ENCODE measurements around the gene SLC35B3.
A peak's percentile ranks its signal among the peaks of the same experiment; 100 is the strongest.
"Not testable (repeated sequence)": the region's sequence is repeated elsewhere in the genome, so short reads cannot be mapped to it uniquely, and the experiment has no call there.

The SLC35B3 gene

DNA sequence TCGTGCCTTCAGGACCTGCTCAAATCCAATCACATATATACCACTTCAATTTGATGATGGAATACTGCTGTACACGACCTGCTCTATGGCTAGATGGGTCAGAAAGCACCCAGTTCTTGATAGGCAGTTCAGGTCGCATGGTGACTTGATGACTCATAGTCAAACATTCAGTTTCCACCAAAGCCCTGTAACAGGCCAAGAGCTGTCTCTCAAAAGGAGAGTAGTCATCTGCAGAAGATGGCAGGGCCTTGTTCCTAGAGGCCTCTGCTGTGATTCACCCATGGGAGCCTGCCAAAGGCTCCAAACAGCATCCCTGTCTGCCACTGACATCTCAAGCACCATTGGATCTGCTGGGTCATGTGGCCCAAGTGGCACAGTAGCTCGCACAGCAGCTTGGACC, 29.4 kb downstream of the SLC35B3 start:
- DNase-seq: not testable (repeated sequence)

DNA sequence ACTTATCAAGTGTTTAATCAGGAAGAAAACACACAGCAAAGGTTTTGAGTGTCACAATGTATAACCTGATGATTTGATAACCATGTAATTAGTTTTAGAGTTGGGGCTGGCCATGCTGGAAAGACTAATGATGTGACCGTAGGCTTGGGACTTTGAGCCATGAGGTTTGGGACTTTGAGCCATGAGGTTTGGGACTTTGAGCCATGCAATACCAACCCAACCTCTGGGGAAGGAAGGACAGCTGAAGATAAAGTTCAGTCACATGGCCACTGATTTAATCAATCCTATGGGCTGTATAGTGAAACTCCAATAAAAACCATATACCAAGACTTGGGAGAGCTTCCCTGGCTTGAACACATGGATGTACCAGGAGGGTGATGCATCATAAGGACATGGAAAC, 32.8 kb downstream of the SLC35B3 start:
- no peak for DNase-seq

DNA sequence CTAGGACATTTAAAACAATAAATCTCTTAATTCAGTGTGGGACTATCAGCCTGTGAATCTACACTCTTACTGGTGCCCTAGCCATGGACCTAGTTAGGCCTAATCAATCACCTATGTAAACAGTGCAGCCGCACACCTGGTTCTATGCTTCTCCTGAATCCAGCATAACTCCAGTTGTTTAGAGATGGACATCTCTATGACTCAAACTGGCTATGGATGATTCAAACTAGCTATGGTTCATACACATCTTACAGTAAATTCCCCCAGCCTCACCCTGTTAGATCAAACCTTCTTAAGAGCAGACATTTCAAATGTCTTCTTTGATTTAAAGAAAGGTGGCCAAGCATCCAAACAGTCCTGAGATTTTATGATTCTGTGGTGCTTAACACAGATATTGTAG, 34.7 kb downstream of the SLC35B3 start:
- no peak for DNase-seq

DNA sequence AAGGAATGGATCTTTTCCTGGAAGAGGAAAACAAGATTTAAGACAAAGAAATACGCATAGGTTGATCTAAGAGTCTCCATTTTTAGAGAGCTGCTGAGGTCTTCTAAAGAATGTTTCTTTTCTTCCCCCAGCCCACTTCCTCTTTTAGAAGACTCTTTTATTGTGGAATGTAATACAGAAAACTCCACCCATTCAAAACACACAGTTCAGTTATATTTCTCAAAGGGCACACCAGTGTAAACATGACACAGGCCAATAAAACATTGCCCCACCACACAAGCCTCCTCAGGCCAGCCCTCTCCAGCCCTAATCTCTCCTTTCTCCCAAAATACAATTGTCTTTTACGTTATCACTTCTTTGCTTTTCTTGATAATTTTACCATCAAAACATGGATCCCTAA, 42.8 kb downstream of the SLC35B3 start:
- DNase-seq: no peak

DNA sequence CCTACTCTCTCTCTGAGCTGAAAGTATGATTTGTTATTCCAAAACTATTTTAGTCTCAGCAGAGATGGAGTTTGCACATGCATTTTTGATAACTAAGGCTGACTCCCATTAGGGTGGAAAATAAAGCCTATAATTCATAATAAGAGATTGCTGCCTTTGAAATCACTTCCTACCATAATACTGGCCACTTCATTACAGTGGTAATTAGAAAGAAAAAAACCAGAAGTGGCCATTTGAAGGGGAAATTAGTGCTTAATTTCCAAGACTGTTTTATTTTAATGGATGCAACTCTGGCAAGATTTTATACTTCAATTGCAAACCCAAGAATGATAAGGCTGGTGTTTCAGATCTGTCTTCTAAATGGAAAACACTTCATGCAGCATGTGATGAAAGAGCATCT, 43.4 kb downstream of the SLC35B3 start:
- DNase-seq: peak; percentile 50

DNA sequence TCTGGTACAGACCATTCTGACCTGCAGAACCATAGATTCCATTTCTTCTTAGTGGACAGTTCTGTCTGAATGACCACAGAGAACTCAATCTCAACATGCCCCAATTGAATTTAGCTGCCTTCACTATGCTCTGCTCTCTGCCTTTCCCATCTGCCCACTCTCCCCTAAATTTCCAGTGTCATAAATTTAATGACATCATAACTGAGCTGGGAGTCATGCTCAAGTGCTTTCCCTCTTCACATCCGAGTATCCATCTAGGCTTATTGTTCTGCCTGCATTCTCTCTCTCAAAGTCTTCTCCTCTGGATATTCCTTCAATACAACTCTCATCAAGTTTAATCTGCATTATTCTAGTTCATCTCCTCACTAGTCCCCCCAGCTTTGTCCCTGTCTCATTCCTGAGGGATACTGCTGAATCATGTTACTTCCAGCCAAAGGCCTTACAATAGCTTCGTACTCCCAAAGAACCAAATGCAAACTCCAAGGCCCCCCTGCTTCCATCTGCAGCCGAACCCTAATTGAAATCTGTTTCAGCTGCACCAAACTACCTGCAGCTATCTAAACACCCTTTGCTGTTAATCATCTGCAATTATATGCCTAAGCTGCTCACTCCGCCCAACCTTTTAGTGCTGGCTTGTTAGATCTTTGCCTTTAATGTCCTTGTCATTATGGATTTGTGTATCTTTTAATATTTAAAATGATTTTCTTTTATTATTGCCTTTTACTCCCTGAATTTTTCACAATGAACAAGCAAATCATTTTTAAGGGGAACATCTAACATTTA, 46.1 kb downstream of the SLC35B3 start:
- DNase-seq: peak; percentile 87

DNA sequence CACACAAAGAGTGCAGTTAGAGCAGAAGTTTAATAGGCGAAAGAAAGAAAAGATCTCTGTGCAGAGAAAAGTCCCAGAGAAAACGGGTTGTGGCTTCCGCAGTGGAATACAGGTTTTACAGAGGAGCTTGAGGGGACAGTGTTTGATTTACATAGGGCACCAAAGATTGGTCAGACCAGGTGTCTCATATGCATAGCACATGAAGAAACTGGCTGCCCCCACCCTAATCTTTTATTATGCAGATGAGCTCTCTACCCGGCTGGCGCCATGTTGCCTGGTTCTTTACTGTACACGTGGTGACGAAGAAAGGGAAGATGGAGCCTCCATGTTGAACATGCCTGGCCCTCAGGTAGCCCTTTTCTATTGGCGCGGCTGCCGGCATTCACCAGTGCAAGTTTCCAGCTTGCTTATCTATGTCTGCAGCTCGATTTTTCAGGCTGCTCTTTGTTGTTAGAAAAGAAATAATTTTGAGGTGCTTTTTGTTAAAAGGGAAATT, 47.4 kb downstream of the SLC35B3 start:
- peak; percentile 95 for DNase-seq

DNA sequence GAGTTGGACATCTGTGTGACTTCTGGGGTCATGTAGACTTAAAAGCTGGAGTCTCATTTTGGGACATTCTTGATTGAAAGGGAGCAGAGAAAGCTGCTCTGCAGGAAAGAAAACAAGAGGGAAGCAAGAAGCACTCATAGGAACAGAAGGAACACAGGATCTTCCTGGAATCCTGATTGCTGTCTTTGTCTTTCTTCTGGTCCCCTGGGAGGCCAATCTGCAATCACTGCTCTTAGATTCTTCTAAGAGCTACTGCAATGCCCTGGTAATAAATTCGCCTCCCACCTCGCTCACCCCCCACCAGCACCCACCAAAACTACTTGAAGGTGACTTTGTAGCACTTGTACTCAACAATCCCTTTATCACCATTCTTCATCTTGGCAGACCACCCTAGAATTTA, 51.8 kb downstream of the SLC35B3 start:
- no peak for DNase-seq

DNA sequence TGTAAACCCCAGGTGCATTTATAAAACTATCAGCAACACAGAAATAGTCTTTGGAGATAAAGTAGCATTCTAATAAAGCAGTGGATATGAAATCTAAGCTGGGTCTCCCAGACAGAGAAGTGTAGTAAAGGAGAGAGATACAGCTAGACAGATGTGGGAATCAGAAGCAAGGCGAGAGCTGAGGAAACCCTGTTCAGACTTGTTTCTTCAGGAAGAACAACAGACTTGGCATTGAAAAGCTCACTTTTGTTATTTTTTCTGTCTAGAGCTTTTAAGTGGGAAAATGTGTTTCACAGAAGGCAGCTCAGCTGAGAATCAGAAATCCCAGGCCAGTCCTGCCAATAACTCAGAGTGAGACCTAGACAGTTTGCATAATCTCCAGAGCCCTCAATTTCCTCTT, 52.9 kb downstream of the SLC35B3 start:
- DNase-seq: no peak

DNA sequence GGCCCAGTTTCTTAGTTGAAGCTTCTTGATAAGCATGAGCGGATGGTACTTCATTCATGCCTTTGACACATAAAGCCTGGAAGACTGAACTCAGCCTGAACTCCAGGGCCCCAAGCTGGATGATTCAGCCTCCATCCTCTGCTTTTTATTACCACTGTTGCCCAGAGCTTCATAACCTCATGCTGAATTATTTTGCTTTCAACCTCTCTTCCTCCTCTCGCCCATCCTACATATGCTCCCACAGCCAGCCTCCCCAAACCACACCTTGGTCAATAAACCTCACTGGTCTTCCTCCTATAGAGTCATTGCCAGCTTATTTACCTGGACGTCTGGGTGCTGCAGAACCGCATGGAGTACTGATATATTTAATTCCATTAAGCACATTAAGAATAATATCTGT, 59.4 kb downstream of the SLC35B3 start:
- no peak for DNase-seq

Measured in NCI-H1436 (cell line).